Urothelium cell line (cell line): Measurements from ENCODE around the gene PPTC7.

Experiments used
- DNase-seq: peaks from one replicate; pipeline ENCODE4 v3.0.0; 2011; ENCODE audit warnings: low spot score, mixed read lengths
- FAIRE-seq: peaks from 2 replicates; lab custom pipeline; 2011; peaks lifted over from hg19 to GRCh38; lab: Jason Lieb, UNC

Gene PPTC7

DNA sequence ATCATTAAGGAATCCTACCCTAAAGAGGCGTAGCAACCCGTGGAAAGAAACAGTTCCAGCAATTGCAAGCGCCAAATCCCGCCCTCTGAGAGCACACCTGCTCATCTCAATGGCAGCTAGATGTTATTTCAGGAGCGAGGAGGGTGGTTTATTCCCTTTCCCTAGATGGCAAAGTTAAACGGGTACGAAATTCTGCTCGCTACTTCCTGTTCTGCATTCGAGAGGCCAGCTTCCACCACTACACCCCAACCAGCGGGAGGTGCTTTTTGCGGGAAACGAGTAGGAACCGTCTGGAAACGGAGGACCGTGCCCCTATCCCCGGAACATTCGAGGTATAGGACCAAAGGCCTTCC, 81.7 kb downstream of the PPTC7 start:
- DNase-seq (peak; percentile 19), FAIRE-seq (no peak)

- no peak for DNase-seq
- FAIRE-seq: no peak
Observed at GRCh38 chr12:110498984-110499706, 84.0 kb downstream of the PPTC7 start.
